Measurements from ENCODE around the gene SFRP5. TPM values are rescaled to one million over a fixed set of nuclear protein-coding genes. Genes with fewer than 3 reads are reported as not detected.
A peak's percentile ranks its signal among the peaks of the same experiment; 100 is the strongest.

Gene SFRP5
- total RNA-seq, 4 donors from 2014 or later = 11.9 to 34.4 (median 18.2) TPM

GRCh38 chr10:97759946-97760345, 11.9 kb downstream of the SFRP5 start:
- WGBS, 2 donors (ENCODE audit: low coverage in 1 of 2) = 80 to 100% methylated on average over 1 of the region's 5 CpGs
- H3K27ac ChIP-seq = peak overlapping the region in 3 of 4 donors; percentile 16 to 52 (median 47)
- no peak overlapping the region for H3K4me3 ChIP-seq
- TF ChIP-seq EP300 (IDR thresholded peaks at IDR 0.05) (no peak), CTCF (IDR thresholded peaks at IDR 0.05) (no peak), POLR2A (IDR thresholded peaks at IDR 0.05) (no peak), POLR2AphosphoS5 (IDR thresholded peaks at IDR 0.05) (no peak)
- ATAC-seq = no peak
- no peaks in the 10 kb centered on the region for H3K27me3 ChIP-seq
- peaks cover 0 to 82% of the 10 kb centered on the region in 2 donors for H3K36me3 ChIP-seq
- H3K9me3 ChIP-seq = no peaks in the 10 kb centered on the region
- H3K4me1 ChIP-seq = peaks cover 0 to 13% (median 0%) of the 10 kb centered on the region in 3 donors

DNA sequence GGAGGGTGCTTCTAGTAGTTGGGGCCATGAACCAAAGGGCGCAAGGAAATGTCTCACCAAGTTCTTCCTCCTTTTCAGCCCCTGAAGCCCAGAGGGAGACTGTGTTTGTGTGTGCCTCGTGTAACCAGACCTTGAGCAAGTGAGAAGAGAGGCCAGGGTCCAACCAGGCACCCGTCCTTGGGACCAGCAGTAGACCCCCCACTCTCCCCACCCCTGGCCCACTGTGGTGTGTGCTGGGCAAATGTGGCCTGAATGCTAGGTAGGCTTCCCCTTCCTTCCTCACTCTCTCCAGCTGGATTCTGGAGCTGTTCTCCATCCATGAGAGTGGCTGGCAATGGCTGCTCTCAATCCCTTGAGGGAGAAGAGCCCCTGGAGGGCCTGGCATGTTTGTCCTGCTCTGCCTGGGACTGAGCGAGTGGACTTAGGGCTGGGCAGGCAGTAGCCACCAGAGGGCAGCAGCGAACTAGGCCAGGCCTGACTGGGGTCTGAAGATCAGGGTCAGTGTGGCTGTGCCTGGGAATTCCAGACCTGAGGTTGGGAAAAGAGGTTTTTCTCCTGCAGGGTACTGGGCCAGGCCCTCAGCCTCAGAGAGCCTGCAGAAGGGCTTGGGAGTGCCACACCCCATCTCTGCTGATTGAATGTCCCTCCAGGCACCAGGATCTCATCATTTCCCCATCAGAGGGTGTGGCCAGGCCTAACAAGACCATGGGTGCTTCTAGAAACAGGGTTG, 12.5 kb downstream of the SFRP5 start:
- H3K36me3 ChIP-seq = peaks cover 0 to 88% of the 10 kb centered on the region in 2 donors
- H3K9me3 ChIP-seq = no peaks in the 10 kb centered on the region
- H3K27me3 ChIP-seq = no peaks in the 10 kb centered on the region
- H3K4me1 ChIP-seq = peaks cover 0 to 13% (median 0%) of the 10 kb centered on the region in 3 donors
- TF ChIP-seq CTCF (IDR thresholded peaks at IDR 0.05) = peak in 3 of 4 experiments; percentile 49 to 81 (median 54)
- TF ChIP-seq POLR2A (IDR thresholded peaks at IDR 0.05) = no peak
- no peak for TF ChIP-seq POLR2AphosphoS5 (IDR thresholded peaks at IDR 0.05)
- no peak overlapping the region for H3K4me3 ChIP-seq
- 60% methylated on average over 1 of the region's 5 CpGs; no CpG with 5 or more reads in 1 of the 2 donors for WGBS, 2 donors (ENCODE audit: low coverage in 1 of 2)
- peak; percentile 62 for ATAC-seq
- peak overlapping the region in 3 of 4 donors; percentile 16 to 59 (median 52) for H3K27ac ChIP-seq

DNA sequence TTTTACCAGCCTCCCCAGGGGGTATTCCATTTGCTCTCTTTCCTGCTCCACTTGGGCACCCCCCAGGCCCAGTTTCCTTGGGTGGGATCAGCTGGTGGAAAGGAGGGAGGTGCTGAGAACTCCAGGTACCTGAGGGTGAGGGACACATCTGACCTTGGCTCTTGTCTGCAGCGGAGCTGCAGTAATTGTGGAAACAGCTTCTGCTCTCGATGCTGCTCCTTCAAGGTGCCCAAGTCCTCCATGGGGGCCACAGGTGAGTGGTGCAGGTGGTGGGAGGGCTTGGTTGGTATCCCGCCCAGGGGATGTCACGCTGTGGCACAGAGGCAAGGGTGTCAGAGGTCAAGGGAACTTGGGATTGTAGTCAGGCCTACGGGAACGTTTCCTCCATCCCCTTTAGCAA, 14.3 kb downstream of the SFRP5 start:
- ATAC-seq = no peak
- H3K36me3 ChIP-seq = peaks cover 0 to 100% of the 10 kb centered on the region in 2 donors
- H3K4me1 ChIP-seq = peaks cover 0 to 13% (median 0%) of the 10 kb centered on the region in 3 donors
- no peaks in the 10 kb centered on the region for H3K27me3 ChIP-seq
- no peak overlapping the region for H3K4me3 ChIP-seq
- TF ChIP-seq POLR2A (IDR thresholded peaks at IDR 0.05) = no peak
- no peak for TF ChIP-seq CTCF (IDR thresholded peaks at IDR 0.05)
- TF ChIP-seq EP300 (IDR thresholded peaks at IDR 0.05) = no peak
- TF ChIP-seq POLR2AphosphoS5 (IDR thresholded peaks at IDR 0.05) = no peak
- H3K27ac ChIP-seq = no peak overlapping the region
- 60 to 86% methylated on average over 1 to 5 of the region's 6 CpGs for WGBS, 2 donors (ENCODE audit: low coverage in 1 of 2)
- H3K9me3 ChIP-seq = no peaks in the 10 kb centered on the region

DNA sequence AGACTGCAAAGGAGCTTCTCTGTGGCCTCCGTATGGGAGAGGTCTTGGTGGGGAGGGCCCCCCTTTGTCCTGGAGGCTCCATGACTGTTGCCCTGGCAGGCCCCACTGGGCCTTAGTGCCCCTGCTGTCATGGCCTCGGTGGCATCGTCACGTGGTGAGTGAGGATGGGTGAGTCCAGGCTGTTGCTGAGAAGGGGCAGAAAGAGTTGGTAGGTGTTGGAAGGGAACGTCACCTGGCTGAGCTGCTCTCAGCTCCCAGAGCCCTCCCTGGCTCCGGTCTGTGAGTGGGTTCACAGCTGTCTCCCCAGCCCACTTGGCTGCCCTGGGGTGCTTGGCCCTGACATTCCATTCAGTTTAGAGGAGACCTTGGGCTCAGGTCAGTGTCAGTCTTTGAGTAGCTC, 16.1 kb downstream of the SFRP5 start:
- peaks cover 0 to 13% (median 0%) of the 10 kb centered on the region in 3 donors for H3K4me1 ChIP-seq
- no peak for TF ChIP-seq EP300 (IDR thresholded peaks at IDR 0.05)
- no peak for TF ChIP-seq POLR2AphosphoS5 (IDR thresholded peaks at IDR 0.05)
- no peak for TF ChIP-seq CTCF (IDR thresholded peaks at IDR 0.05)
- TF ChIP-seq POLR2A (IDR thresholded peaks at IDR 0.05) = no peak
- H3K4me3 ChIP-seq = no peak overlapping the region
- H3K27me3 ChIP-seq = no peaks in the 10 kb centered on the region
- ATAC-seq = no peak
- peaks cover 0 to 100% of the 10 kb centered on the region in 2 donors for H3K36me3 ChIP-seq
- WGBS, 2 donors (ENCODE audit: low coverage in 1 of 2) = no CpG with 5 or more reads among the region's 6 CpGs
- no peak overlapping the region for H3K27ac ChIP-seq
- H3K9me3 ChIP-seq = no peaks in the 10 kb centered on the region

- TF ChIP-seq CTCF (IDR thresholded peaks at IDR 0.05) = no peak
- no peak for TF ChIP-seq POLR2AphosphoS5 (IDR thresholded peaks at IDR 0.05)
- no peak for TF ChIP-seq POLR2A (IDR thresholded peaks at IDR 0.05)
- no peak for TF ChIP-seq EP300 (IDR thresholded peaks at IDR 0.05)
- ATAC-seq = no peak
- no peak overlapping the region for H3K4me3 ChIP-seq
- no peaks in the 10 kb centered on the region for H3K27me3 ChIP-seq
- no peaks in the 10 kb centered on the region for H3K9me3 ChIP-seq
- WGBS, 2 donors (ENCODE audit: low coverage in 1 of 2) = 54 to 89% methylated on average over 2 to 4 of the region's 4 CpGs
- H3K27ac ChIP-seq = no peak overlapping the region
- peaks cover 0 to 100% of the 10 kb centered on the region in 2 donors for H3K36me3 ChIP-seq
- peaks cover 0 to 8% (median 0%) of the 10 kb centered on the region in 3 donors for H3K4me1 ChIP-seq
Observed at GRCh38 chr10:97754726-97755125, 17.1 kb downstream of the SFRP5 start.

Measured in gastroesophageal sphincter (tissue), 4 donors.